Stromal cell of bone marrow (primary cell): ENCODE measurements around the gene VSIG2.

ENCODE experiments used
- DNase-seq: peaks from one replicate; pipeline ENCODE4 v3.0.0-alpha.2; 2012; ENCODE audit warnings: low read depth

VSIG2 gene

DNA sequence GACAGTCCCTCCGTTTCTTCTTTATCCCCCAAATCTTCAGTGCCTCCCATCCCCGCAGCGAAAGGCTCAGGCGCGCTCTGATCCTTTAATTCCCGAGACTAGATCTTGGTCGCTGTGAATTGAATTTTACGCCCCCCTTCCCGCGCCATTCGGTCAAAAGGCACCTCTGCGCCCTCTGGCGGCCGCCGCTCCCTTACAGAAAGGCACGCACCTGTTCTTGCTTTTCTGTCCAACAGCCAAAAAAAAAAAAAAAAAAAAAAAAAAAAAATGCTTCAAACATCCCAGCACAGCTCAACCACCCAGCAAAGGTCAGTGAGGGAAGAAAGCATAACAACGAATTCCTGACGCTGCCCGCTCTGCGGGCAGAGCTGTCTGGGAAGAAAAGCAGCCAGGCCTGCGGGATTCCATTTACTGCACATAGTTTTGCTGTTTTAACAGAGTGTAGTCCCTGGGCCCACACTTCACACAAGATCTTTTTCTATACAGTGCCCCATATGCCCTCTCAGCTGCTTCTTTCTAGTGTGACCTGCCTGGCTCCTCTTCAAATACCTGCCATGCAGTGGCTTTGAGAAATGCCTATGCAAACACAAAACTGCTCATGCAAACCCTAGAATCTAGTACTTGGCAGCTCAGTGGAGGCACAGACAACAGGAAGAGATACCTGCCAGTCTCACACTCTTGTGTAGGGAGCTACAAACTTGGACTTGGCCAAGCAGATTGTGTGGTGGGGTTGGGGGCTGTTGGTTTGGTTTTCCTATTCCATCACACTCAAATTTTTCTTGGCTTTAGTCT is 11.3 kb upstream of the VSIG2 start:
- peak; percentile 29 for DNase-seq

DNA sequence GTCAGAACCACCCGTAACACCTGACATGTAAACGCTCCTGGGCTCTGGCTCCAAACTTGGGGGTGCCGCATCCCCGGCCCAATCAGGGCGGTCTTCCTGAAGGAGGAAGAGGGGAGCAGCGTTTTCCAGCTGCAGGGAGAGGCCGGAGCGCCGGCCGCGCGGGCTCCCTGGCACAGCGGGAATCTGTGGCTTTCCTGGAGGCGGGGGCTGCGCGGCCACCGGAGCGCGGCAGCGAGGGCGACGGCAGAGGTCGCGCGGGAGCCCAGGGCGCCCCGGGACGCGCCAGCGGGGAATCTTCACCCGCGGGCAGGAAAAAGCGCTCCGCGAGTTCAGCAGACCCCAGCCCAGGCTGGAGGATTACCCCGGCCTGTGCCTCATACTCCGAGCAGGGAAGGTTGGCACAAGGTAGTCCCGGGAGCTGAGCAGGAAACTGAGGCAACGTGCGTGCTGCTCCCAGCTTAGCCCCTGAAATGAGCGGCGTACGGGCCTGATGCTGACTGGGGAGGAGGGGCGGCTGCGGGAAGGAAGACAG is 10.6 kb upstream of the VSIG2 start:
- DNase-seq: no peak

DNA sequence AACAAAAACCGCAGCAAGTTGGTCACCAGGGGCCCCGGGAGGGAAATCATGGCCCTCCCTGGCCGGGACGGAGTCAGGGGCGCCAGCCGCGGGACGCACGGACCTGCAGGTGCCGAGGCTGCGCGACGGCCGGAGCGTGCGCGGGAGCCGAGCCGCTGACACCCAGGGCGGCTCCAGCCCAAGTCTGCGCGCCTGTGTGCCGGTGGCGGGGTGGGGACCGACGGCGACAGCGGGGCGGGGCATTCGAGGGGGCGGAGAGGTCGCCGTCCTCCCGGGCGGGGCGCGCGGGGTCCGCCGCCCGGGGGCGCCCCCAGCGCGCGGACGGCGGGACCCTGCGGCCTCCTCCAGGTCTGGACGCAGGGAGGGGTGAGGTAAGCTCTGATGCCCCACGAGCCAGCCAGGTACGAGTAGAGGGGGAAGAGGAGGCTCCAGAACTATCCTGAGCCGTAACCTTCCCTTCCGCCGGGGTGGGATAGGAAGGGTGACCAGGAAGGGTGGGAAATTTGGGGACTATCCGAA is 10.1 kb upstream of the VSIG2 start, which contains the start of gene ESAM:
Gene ESAM, minus strand, starts transcription at position 186 of the 519 bp plus-strand sequence. Its CDS starts 136 bp downstream, at position 50.
- no peak for DNase-seq

DNA sequence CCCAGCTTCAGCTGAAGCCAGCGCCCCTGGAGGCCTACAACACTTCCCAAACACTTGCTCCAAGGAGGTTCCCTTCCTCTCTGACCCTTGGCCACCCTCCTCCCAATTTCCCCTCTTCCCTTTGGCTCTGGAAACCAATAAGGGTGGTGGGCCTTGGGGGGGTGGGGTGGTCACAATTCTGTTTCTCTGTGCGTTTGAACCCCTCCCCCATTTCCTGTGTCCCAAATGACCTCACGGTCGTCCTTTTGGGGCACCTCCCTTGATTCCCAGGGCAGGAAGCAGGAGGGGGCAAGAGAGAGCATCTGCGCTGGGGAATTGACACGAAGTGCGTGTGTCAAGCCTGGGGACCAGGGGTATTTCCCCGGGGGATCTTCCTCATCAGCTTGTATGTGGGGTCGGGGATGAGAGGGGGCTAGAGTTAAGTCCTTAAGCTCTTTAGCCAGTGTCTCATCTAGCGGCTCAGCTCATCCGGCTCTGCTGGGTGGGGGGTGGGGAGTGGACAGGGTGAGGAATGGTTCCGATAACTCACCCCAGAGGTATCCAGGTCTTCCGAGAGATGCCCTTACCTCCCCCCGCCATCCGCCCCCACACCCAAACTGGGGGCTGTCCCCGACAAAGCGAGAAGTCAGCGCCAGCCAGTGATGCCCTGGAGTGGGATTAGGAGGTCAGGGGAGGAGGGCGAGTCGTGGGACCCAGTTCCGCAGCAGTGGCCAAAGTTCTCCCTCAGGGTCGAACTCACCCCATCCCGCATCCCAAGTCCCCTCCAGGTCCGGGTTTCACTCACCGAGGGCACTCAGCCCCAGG is 9.4 kb upstream of the VSIG2 start:
- DNase-seq: no peak

DNA sequence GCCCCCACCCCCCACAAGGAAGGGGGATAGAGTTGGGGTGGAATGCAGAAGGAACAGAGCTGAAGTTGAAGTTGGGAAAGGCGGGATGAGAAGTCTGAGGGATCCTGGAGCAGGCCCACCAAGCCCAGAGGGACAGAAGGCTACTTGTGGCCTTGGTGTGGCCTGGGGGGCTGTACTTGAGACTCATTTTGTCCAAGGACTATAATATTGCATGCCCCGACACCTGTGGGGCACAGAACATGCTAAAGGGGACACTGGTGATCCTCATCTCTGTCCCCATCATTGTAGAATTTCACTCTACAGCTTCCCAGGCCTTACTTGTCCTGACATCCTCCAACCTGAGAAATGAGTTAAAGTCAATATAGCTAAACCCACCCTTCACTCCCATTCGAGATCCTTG is 8.8 kb upstream of the VSIG2 start:
- no peak for DNase-seq

DNA sequence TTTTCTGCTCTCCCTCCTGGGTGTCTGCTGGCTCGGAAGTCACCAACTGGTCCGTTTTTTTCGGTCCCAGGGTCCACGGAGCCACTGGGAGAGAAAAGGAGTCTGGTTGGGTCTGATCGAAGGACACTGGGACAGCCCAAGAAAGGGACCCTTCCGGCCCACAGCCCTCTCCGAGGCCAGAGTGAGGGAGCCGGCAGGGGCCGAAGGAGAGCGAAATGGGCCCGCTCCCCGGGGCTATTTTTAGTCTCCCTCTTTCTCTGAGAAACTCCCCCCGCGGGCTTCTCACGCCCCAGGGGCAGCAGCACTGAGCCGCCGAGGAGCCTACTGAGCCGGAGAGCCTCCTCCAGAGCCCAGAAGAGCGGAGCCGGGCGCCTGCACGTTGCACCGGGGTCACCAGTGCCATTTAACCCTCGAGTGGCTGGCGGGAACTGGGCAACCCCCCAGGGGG is 8.2 kb upstream of the VSIG2 start:
- DNase-seq: no peak

DNA sequence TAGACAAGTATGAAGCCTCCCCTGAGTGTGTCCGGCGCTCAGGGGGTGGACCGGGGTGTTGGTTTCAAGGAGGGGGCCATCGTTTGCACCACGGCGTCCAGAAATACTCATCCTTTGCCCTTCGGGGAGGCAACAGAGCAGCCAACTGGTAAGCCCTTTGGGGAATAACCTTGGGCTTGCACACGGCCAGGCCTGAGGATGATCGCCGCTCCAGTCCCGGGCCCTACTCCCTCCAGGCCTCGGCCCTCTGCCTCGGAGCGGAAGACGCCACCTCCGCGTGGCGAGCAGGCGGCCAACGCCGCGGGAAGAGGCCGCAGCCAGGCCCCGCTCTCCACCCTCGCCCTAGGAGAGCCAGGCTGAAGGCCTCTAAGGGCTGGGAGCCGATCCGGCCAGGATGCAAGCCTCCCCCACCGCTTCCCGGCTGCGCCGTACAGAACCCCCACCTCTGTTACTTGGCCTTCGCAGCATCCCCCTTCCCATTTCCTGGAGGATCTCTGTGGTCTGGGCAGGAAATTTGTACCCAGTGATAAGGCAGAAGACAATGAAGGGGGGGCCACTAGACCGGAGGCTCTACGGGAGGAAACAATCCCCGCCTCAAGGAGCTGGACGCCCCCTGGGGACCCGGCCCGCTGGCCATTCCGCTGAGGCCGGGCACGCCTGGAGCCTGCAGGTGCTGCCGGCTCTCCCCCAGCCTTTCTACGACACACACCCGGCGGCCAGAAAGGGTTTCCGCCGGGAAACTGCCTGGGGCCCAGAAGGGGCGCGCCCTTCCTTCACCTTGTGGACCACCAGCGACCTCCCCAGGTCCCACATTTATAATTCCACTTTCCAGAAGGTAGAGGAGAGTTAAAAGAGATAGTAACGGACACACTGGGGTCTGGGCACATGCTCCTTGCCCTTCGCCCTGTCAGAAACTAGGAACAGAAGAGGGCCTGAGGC is 7.5 kb upstream of the VSIG2 start:
- DNase-seq: no peak

DNA sequence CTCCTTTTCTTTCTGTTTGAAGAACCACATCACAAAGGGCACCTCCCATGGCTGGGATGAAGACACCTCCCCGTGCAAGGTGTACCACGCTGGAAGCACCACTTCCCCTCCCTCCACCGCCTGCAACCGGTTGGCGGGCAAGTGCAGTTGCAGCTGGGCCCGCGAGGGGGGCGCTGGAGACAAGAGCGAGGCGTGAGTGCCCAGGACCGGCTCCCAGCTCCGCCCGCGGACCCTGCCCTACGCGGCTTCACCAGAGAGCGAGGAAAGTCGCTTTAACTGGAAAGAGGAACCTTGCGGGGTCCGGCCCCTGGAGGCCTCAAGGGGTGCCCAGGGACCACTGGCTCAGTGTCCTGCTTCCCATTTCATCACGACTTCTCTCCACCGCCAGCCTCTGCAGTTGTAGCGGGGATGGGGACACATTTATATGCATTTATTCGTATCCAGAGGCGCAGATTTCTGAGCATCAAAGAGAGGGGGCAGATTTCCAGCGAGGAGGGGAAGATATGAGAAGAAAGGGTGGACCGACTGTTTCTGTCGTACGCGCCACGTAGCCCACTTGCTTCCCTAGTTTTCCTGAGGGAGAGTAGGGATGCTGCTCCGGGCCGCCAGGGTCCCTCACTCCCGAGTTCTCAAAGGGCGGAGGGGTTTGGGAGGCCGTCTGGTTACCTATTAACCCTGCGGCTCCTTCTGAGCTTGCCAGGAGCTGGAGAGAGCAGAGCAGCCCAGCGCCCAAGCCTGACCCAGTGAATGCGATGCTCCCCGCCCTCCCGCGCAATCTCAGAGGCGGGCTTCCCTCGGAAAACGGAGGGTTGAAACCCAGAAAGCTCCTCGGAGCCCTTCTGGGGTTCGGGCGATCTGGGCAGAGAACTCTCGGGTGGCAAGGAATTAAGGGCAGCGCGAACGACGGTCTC is 6.6 kb upstream of the VSIG2 start:
- DNase-seq: no peak

DNA sequence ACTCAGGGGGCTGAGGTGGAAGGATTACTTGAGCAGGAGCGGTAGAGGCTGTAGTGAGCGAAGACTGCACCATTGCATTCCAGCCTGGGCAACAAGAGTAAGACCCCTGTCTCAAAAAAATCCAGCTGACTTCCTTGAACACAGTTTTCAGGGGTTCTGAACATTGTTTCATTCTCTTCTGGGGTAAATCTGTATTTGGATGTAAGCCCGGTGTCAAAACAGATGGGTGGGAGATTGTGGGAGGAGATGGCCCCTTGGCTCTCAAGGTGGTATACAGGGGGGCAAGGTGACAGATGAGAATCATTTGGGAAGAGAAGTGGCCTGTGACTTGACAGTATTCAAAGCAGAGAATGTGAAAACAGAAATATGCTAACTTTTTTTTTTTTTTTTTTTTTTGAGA is 5.3 kb upstream of the VSIG2 start:
- no peak for DNase-seq

DNA sequence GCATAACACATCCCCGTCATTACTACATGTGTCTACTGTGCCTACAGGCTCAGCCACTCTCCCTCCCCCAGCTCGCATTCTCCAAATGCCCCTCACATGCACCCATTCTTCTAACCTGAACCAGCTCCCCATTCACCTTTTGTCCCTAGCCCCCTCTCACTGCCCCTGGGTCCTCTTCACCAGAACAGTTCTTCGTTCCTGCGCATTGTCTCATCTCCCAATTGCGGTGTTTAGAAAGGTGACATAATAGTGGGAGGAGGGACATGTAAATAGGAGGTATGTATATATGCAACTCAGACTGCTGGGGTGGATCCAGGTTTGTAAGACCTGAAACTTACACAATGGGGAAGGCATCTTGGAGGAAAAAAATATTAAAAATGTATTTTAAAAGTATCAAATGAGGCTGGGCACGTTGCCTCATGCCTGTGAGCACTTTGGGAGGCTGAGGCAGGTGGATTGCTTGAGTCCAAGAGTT is 4.7 kb upstream of the VSIG2 start:
- no peak for DNase-seq

DNA sequence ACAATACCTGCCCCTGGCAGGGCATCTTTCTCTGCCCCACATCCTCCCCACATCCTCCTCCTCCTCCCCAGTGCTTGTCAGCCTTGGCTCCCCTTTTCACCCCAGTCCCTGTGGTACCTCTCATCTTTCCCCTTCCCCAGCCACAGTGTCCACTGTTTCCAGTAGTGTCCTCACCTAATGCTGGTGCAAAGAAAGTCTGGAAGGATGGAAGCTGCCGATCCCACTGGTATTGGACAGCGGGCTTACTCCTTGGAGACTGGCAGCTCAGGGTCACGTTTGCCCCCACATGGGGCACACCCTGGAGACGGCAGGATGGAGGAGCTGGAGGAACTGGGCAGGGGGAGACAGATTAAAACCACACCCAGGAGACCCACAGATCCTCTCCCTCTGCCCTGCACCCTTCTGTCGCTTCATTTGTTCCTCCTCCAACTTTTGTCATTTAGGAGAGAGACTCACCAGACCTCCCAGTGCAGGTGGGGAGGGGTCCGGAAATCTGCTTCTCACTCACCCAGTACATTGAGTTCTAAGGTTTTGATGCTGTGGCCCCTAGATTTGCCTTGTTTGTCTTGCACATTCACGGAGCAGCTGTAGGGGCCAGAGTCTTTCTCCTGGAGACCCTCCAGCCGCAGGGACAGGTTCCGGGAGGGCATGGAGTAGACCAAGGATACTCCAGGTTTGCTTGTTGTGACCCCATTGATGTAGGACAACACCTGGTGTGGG is 4.1 kb upstream of the VSIG2 start:
- no peak for DNase-seq

DNA sequence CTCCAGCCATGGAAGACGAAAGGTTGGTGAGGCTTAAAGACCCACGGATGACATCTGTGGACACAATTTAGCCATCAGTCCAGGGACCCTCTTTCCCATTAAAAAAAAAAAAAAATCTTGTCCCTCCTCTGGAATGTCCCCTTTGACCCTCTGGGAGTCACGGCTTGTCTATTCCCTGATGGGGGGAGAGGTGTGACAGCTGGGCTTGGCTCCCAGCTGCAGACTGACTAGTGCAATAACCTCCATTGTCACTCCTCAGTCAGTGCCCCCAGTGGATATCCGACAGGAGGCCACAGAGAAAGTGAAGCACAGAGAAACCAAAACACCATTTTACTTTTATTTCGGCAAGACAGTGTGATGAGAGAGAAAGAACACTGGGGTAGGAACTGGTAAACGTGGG is 2.7 kb upstream of the VSIG2 start:
- DNase-seq: no peak

DNA sequence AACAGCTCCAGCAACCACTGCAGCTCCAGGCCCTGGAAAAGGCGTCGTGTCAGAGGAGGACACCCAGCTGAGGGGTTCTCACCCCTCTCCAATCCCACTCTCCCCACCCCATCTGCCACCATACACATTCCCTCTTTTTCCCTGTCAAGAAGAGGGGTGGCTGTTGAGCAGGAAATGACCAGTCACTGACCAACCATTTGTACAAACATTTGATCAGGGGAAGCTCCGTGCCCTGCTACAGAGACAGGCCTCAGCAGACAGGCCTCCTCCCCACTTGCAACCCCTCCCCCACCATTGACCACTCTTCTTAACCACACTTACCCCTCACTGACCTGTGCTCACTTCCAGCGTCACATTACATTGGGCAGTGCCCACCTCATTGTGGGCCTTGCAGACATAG is 2.3 kb upstream of the VSIG2 start:
- no peak for DNase-seq

DNA sequence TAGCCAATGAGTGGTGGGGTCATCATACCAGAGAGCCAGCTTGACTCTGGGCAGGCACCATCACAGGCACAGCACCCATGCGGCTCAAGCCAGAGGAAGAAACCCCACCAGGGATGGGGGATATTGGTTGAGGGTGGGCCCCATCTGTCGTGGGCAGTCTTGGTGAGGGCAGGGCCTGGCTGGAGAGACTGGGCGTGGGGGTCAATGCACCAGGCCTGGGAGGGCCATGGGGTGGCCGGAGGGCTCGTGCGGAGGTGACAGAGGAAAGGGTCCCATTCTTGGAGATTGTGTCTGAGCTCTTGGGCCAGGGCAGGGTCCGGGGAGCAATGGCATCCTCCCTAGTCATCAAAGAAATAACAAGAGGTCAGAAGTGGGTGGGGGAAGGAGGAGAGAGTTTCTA is 1.6 kb upstream of the VSIG2 start:
- DNase-seq: no peak

DNA sequence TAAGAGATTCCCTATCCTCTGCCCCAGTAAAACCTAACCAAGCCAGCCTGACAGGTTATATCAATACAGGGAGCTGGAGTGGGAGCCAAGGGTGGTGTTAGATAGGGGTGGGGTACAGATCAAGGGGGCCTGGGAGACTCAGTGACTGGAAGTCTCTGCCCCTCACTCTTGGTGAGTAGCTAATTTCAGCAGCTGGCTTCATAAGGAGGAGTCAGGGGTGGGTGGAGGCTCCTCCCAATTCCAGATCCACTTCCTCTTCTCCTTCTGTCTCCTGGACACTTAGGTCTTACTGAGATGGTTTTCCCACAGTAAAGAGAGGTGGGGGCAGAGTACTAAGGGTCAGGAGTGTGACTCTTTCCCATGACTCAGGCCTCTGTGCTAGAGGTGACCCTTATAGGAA is 1.1 kb upstream of the VSIG2 start:
- DNase-seq: no peak

DNA sequence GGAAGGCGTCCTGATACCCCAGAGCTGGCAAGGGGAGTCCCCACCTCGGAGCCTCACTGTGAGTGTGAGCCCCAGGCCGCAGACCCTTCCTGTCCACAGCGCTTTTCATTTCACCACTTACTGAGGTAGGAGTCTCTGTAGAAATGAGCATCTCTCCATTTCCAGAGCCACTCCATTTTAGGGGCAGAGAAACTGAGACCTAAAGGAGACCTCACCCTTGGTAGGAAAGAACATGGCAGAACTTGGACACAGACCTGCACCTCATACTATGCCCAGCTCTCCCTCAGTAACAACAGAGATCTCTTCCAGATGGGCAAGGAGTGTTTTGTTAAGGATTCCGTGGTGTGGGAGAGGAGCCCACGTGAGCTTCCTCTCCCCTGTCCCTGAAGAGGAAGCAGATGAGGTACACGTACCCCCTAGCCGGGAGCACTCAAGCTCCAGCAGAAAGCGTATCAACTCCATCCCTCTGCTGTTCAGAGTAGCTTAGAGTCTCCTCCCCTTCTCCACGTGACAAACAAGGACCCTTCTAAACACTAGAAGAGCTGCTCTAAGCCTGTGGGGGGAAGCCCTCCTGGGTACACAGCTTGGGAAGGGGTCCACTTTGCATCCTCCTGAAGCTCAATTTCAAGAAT is 532 bp upstream of the VSIG2 start:
- DNase-seq: no peak

DNA sequence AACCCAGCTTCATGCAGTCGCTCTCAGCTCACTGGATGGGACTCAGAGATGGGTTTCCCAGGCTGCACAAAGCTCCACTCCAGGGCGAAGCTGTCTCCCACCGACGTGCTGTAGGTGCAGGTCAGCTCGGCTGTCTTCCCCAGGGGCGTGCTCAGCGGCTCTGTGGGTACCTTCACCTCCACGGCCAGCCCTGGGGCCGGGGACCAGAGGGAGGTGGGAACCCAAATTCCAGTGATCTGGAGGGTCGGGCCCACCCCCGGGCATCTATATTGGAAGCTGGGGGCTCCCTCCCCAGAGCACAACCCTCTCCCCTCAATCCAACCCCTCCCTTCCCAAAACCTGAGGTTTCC is 689 bp downstream of the VSIG2 start:
- DNase-seq: no peak

DNA sequence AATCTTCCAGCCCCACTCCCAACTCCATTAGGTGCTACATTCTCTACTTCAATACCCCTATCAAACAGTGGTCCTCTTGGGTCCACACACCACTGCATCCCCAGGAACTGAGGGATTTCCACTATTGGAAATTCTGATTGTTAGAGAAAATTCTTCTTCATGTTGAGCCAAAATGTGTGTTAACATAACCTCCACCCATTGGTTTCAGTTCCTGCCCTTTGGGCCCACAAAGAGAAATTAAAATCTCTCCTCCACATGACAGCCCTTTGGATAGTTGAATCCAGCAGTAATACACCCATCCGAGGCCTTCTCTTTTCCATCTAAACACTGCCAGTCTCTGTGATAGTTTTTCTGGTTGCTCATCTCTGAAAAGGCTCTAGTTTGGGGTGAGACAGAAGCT is 2.1 kb downstream of the VSIG2 start:
- no peak for DNase-seq
